ENCODE data around the gene TSC22D4. TPM values are rescaled to one million over a fixed set of nuclear protein-coding genes. Genes with fewer than 3 reads are reported as not detected.

The TSC22D4 gene
- total RNA-seq, 1 donor = 18.5 TPM

DNA sequence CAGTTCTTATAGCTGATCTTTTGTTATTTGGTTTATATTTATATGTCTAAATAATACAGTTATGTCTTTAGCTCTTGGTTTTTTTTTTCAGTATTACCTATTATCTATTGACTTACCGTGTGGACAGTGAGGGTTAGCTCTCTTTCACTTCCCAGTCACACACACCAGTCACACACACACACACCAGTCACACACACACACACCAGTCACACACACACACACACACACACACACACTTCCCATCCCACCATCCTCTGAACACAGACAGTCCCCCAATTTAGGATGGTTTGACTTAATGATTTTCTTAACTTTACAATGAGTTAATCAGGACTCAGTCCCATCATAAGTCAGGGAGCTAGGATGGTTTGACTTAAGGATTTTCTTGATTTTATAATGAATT lies 41.1 kb upstream of the TSC22D4 start:
- Histone ChIP-seq H3K4me3 (ENCODE audit: insufficient read depth, low read length) (no peak overlapping the region), H3K27ac (ENCODE audit: low read depth, low read length) (no peak overlapping the region)
- TF ChIP-seq, protein P1, sequence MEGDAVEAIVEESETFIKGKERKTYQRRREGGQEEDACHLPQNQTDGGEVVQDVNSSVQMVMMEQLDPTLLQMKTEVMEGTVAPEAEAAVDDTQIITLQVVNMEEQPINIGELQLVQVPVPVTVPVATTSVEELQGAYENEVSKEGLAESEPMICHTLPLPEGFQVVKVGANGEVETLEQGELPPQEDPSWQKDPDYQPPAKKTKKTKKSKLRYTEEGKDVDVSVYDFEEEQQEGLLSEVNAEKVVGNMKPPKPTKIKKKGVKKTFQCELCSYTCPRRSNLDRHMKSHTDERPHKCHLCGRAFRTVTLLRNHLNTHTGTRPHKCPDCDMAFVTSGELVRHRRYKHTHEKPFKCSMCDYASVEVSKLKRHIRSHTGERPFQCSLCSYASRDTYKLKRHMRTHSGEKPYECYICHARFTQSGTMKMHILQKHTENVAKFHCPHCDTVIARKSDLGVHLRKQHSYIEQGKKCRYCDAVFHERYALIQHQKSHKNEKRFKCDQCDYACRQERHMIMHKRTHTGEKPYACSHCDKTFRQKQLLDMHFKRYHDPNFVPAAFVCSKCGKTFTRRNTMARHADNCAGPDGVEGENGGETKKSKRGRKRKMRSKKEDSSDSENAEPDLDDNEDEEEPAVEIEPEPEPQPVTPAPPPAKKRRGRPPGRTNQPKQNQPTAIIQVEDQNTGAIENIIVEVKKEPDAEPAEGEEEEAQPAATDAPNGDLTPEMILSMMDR (IDR thresholded peaks at IDR 0.05; ENCODE audit: extremely low read depth, low read depth, low read length) = no peak

GRCh38 chr7:100519580-100519979 lies 40.6 kb upstream of the TSC22D4 start:
- Histone ChIP-seq H3K4me2 (ENCODE audit: insufficient read depth, low read length) (no peak overlapping the region), H3K27me3 (ENCODE audit: insufficient read depth, low read length) (no peaks in the 10 kb centered on the region), H2AFZ (ENCODE audit: low read length) (no peak overlapping the region), H3K79me2 (ENCODE audit: insufficient read depth, low read length) (no peaks in the 10 kb centered on the region), H3K9me3 (ENCODE audit: low read depth, low read length) (no peaks in the 10 kb centered on the region), H4K20me1 (ENCODE audit: insufficient read depth, low read length) (no peaks in the 10 kb centered on the region), H3K27ac (ENCODE audit: low read depth, low read length) (no peak overlapping the region), H3K4me1 (ENCODE audit: insufficient read depth, low read length) (peaks cover 12% of the 10 kb centered on the region), H3K36me3 (ENCODE audit: insufficient read depth, low read length) (no peaks in the 10 kb centered on the region), H3K4me3 (ENCODE audit: insufficient read depth, low read length) (no peak overlapping the region)
- TF ChIP-seq, protein P1 (IDR thresholded peaks at IDR 0.05; ENCODE audit: extremely low read depth, low read depth, low read length) = no peak
- no peak for DNase-seq (ENCODE audit: insufficient read length, low spot score, missing footprints)

More for the DNA sequence above, 41.1 kb upstream of the TSC22D4 start:
- Histone ChIP-seq H3K27me3 (ENCODE audit: insufficient read depth, low read length) (no peaks in the 10 kb centered on the region), H4K20me1 (ENCODE audit: insufficient read depth, low read length) (no peaks in the 10 kb centered on the region), H2AFZ (ENCODE audit: low read length) (no peak overlapping the region), H3K4me1 (ENCODE audit: insufficient read depth, low read length) (peaks cover 9% of the 10 kb centered on the region), H3K36me3 (ENCODE audit: insufficient read depth, low read length) (no peaks in the 10 kb centered on the region), H3K9me3 (ENCODE audit: low read depth, low read length) (no peaks in the 10 kb centered on the region), H3K4me2 (ENCODE audit: insufficient read depth, low read length) (no peak overlapping the region), H3K79me2 (ENCODE audit: insufficient read depth, low read length) (no peaks in the 10 kb centered on the region)
- DNase-seq (ENCODE audit: insufficient read length, low spot score, missing footprints) = peak; percentile 21

- TF ChIP-seq, protein P1 (IDR thresholded peaks at IDR 0.05; ENCODE audit: extremely low read depth, low read depth, low read length) = no peak
- no peak overlapping the region for H3K4me3 ChIP-seq (ENCODE audit: insufficient read depth, low read length)
- H3K79me2 ChIP-seq (ENCODE audit: insufficient read depth, low read length) = no peaks in the 10 kb centered on the region
- H3K9me3 ChIP-seq (ENCODE audit: low read depth, low read length) = no peaks in the 10 kb centered on the region
- H2AFZ ChIP-seq (ENCODE audit: low read length) = no peak overlapping the region
- no peaks in the 10 kb centered on the region for H3K27me3 ChIP-seq (ENCODE audit: insufficient read depth, low read length)
- H3K27ac ChIP-seq (ENCODE audit: low read depth, low read length) = no peak overlapping the region
- no peak for DNase-seq (ENCODE audit: insufficient read length, low spot score, missing footprints)
- H4K20me1 ChIP-seq (ENCODE audit: insufficient read depth, low read length) = no peaks in the 10 kb centered on the region
- H3K36me3 ChIP-seq (ENCODE audit: insufficient read depth, low read length) = no peaks in the 10 kb centered on the region
- peaks cover 12% of the 10 kb centered on the region for H3K4me1 ChIP-seq (ENCODE audit: insufficient read depth, low read length)
- no peak overlapping the region for H3K4me2 ChIP-seq (ENCODE audit: insufficient read depth, low read length)
Observed at GRCh38 chr7:100517305-100517704, 38.3 kb upstream of the TSC22D4 start.

GRCh38 chr7:100516135-100516812 lies 37.3 kb upstream of the TSC22D4 start:
- TF ChIP-seq, protein P1 (IDR thresholded peaks at IDR 0.05; ENCODE audit: extremely low read depth, low read depth, low read length) = no peak
- no peak overlapping the region for H3K4me2 ChIP-seq (ENCODE audit: insufficient read depth, low read length)
- no peak overlapping the region for H3K27ac ChIP-seq (ENCODE audit: low read depth, low read length)

More at GRCh38 chr7:100516135-100516812, 37.3 kb upstream of the TSC22D4 start:
- Histone ChIP-seq H3K79me2 (ENCODE audit: insufficient read depth, low read length) (no peaks in the 10 kb centered on the region), H4K20me1 (ENCODE audit: insufficient read depth, low read length) (no peaks in the 10 kb centered on the region), H3K9me3 (ENCODE audit: low read depth, low read length) (no peaks in the 10 kb centered on the region), H2AFZ (ENCODE audit: low read length) (no peak overlapping the region), H3K36me3 (ENCODE audit: insufficient read depth, low read length) (no peaks in the 10 kb centered on the region), H3K4me1 (ENCODE audit: insufficient read depth, low read length) (peaks cover 12% of the 10 kb centered on the region), H3K4me3 (ENCODE audit: insufficient read depth, low read length) (no peak overlapping the region), H3K27me3 (ENCODE audit: insufficient read depth, low read length) (no peaks in the 10 kb centered on the region)
- DNase-seq (ENCODE audit: insufficient read length, low spot score, missing footprints) = peak; percentile 89
